Right atrium auricular region (tissue), 2 donors: ENCODE results near the gene NCOR2. TPM values are rescaled to one million over a fixed set of nuclear protein-coding genes. Genes with fewer than 3 reads are reported as not detected.

Source experiments
- DNase-seq: peaks from one replicate; pipeline ENCODE4 v3.0.0-alpha.2; 2019; ENCODE audit warnings: low spot score
- H3K27ac ChIP-seq, 2 donors: fragments of 200-600 bp; sonication (generic); 1 replicate in 1 of 2; 2 replicates in 1 of 2; pipeline ENCODE4 v1.5.1; 2016 to 2019
- H3K27me3 ChIP-seq, 2 donors: fragments of 200-600 bp; sonication (generic); one replicate each; pipeline versions ENCODE4 v1.5.1 to v1.6.0; 2017 to 2019
- H3K36me3 ChIP-seq: fragments of 200-600 bp; sonication (generic); one replicate; pipeline ENCODE4 v1.5.1; 2016
- H3K4me1 ChIP-seq, 2 donors: fragments of 200-600 bp; sonication (generic); one replicate each; pipeline versions ENCODE4 v1.5.1 to v1.6.0; 2017 to 2019
- H3K4me3 ChIP-seq, 2 donors: fragments of 200-600 bp; sonication (generic); 1 replicate in 1 of 2; 2 replicates in 1 of 2; pipeline ENCODE4 v1.5.1; 2017 to 2019; ENCODE audit warnings: mild to moderate bottlenecking in 1 of 2, moderate library complexity in 1 of 2
- H3K9me3 ChIP-seq, 2 donors: fragments of 200-600 bp; sonication (generic); one replicate each; pipeline ENCODE4 v1.5.1; 2019
- total RNA-seq, 2 donors: library from RNA; depleted of rRNA; stranded (reverse); fragments of >200 nt; gene quantifications; one replicate each; pipeline ENCODE4 v1.1.0, GENCODE V29; 2016
- TF ChIP-seq, protein P1 (sequence below), 2 donors: fragments of 200-600 bp; sonication (generic); IDR thresholded peaks; one replicate each; pipeline ENCODE4 v1.5.1; 2019; ENCODE audit warnings: antibody characterized with exemption in 2 of 2

The NCOR2 gene
- total RNA-seq, 2 donors from 2014 or later: 62.9 to 104 TPM

DNA sequence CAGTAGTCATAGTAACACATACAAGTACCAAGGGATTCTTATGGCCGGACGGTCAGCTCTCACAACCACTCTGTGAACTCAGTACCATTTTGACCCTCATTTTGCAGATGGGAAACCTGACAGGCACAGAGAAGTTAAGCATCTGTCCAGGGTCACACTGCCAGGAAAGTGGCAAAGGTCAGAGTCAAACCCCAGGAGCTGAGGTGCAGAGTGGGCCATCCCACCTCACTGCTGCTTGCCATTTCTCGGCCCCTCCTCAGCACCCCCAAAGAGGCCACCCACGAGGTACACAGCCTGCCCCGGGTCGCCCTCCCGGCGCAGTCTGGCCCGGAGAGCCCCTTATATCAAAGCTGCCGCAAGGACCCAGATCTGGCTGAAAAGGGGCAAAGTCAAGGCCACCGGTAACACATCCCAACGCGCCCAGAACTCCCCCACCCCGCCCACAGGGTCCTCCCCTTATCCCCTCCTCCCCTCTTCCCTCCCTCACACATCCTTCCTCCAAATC, 1.7 kb downstream of the NCOR2 start:
- DNase-seq: no peak
- H3K27ac ChIP-seq: peak overlapping the region; percentile 99 to 100
- no peaks in the 10 kb centered on the region for H3K9me3 ChIP-seq
- TF ChIP-seq, protein P1, sequence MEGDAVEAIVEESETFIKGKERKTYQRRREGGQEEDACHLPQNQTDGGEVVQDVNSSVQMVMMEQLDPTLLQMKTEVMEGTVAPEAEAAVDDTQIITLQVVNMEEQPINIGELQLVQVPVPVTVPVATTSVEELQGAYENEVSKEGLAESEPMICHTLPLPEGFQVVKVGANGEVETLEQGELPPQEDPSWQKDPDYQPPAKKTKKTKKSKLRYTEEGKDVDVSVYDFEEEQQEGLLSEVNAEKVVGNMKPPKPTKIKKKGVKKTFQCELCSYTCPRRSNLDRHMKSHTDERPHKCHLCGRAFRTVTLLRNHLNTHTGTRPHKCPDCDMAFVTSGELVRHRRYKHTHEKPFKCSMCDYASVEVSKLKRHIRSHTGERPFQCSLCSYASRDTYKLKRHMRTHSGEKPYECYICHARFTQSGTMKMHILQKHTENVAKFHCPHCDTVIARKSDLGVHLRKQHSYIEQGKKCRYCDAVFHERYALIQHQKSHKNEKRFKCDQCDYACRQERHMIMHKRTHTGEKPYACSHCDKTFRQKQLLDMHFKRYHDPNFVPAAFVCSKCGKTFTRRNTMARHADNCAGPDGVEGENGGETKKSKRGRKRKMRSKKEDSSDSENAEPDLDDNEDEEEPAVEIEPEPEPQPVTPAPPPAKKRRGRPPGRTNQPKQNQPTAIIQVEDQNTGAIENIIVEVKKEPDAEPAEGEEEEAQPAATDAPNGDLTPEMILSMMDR (IDR thresholded peaks at IDR 0.05): no peak
- peak overlapping the region; percentile 97 to 98 for H3K4me3 ChIP-seq
- H3K4me1 ChIP-seq: peaks cover 0 to 74% of the 10 kb centered on the region in 2 donors
- no peaks in the 10 kb centered on the region for H3K36me3 ChIP-seq
- H3K27me3 ChIP-seq: no peaks in the 10 kb centered on the region

DNA sequence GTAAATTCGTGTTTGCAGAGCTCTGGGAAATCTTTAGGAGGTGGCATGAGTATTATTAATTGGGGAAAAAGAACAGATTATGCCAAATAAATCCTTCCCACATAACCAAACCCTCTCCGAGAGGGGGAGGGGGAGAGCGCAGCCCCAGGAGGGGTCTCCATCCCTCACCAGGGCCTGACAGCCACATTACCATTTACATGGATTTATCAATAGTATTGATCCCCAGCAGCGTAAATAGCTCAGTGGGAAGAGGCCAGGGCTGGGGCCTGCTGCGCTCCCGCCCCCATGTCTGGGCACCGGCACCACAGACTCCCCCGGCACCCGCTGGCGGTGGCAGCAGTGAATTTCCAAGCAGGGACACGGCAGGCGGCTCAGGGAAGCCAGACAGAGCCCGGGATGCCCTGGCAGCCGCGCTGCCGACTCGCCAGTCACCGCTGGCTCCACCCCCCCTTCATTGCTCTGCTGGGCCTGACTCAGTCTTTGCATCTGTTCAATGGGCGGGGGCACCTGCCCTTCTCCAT, 2.4 kb downstream of the NCOR2 start:
- Histone ChIP-seq H3K4me1 (peaks cover 0 to 79% of the 10 kb centered on the region in 2 donors), H3K4me3 (peak overlapping the region in 1 of 2 donors; percentile 97), H3K27me3 (no peaks in the 10 kb centered on the region), H3K9me3 (no peaks in the 10 kb centered on the region), H3K36me3 (no peaks in the 10 kb centered on the region), H3K27ac (peak overlapping the region; percentile 37 to 100)
- DNase-seq: no peak
- TF ChIP-seq, protein P1 (IDR thresholded peaks at IDR 0.05): no peak

DNA sequence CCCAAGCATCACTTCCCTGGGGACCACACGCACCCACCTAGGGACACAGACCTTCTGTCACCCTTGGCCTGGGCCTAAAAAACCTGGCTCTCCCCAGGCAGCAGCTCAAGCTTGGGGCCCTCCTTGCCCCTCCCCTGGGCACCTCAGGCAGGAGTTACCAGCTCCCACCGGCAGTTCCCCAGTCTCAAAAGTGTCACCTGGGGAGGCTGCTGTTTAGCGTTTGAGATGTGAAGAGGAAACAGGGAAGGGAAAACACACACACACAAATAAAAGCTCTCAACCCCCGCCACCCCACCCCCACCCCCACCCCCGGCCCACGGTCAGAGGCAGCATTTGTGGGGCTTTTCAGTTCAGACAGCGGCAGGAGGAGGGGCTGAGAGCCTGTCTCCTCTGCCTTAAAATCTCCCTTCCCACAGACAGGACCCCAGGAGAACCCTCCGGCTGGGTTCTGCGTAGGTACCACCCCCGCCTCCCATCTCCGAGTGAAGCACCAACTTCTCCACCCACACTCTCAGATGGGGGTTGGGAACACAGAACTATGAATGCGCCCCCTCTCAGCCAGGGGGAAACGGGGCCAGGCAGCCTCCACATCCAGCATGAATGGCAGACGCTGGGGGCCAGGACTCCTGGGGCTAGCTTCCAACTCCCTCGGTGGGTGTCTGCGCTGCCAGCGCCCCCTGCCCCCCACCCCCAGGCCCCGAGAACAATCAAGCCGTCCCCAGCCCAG, 3.0 kb downstream of the NCOR2 start:
- Histone ChIP-seq H3K36me3 (no peaks in the 10 kb centered on the region), H3K4me1 (peaks cover 0 to 77% of the 10 kb centered on the region in 2 donors), H3K9me3 (no peaks in the 10 kb centered on the region), H3K27ac (peak overlapping the region; percentile 37 to 100), H3K27me3 (no peaks in the 10 kb centered on the region), H3K4me3 (peak overlapping the region in 1 of 2 donors; percentile 97)
- TF ChIP-seq, protein P1 (IDR thresholded peaks at IDR 0.05): no peak
- no peak for DNase-seq

DNA sequence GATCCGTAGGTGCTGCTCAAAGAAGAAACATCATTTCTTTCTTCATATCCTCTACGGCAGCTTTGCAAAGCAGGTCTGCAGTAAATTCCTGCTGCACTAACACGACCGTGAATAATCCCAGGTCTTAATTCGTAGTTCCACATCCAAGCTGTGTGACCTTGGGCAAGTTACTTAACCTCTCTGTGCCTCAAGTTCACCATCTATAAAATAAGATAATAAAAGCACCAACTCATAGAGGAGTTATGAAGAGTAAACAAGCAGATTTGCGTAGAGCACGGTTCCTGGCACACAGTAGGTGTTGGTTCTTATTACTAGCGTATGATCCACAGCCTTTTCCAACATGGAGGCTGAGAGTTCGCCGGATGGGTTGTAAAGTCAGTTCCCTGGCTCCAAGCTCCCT, 3.6 kb downstream of the NCOR2 start:
- H3K4me1 ChIP-seq: peaks cover 0 to 71% of the 10 kb centered on the region in 2 donors
- H3K27me3 ChIP-seq: no peaks in the 10 kb centered on the region
- H3K9me3 ChIP-seq: no peaks in the 10 kb centered on the region
- TF ChIP-seq, protein P1 (IDR thresholded peaks at IDR 0.05): no peak
- peak overlapping the region; percentile 37 to 100 for H3K27ac ChIP-seq
- H3K4me3 ChIP-seq: no peak overlapping the region
- no peaks in the 10 kb centered on the region for H3K36me3 ChIP-seq
- DNase-seq: no peak

DNA sequence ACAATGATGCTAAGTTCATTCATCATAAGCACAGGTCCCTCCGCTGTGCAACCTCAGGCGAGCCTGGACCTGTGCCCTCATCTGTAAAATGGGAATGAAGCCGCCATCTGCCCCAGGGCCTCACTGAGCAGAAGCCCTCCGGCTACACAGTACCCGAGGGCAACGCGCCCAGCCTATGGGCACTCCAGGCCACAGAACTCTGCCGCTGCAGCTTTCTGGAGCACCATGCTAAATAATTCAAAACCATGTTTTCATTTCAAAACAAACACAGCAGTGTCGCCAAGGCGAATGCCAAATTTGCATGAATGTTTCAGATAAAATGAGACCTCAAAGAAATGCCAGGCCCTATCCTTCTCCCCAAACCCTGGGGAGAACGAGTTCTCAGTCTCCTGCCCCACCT, 4.0 kb downstream of the NCOR2 start:
- Histone ChIP-seq H3K4me3 (no peak overlapping the region), H3K4me1 (peaks cover 0 to 69% of the 10 kb centered on the region in 2 donors), H3K36me3 (no peaks in the 10 kb centered on the region), H3K27me3 (no peaks in the 10 kb centered on the region), H3K27ac (no peak overlapping the region), H3K9me3 (no peaks in the 10 kb centered on the region)
- TF ChIP-seq, protein P1 (IDR thresholded peaks at IDR 0.05): no peak
- DNase-seq: no peak
